Kidney (tissue), 14 donors: ENCODE data around the gene HOTAIR. TPM values are rescaled to one million over a fixed set of nuclear protein-coding genes. Genes with fewer than 3 reads are reported as not detected.

Experiments used
- DNase-seq, 5 donors: peaks; one replicate each; pipeline ENCODE4 v3.0.0-alpha.2; 2013 to 2020
- FAIRE-seq: peaks from 2 replicates; lab custom pipeline; 2012; peaks lifted over from hg19 to GRCh38; lab: Jason Lieb, UNC
- H3K27ac ChIP-seq, 2 donors: one replicate each; pipeline ENCODE4 v1.7.0; 2013; ENCODE audit warnings: low read depth in 2 of 2, low read length in 2 of 2, inconsistent platforms in 1 of 2
- H3K27me3 ChIP-seq: one replicate; pipeline ENCODE4 v1.7.1; 2013; ENCODE audit warnings: low read length, inconsistent platforms; ENCODE audit not compliant: control insufficient read depth, insufficient read depth
- H3K36me3 ChIP-seq, 3 donors: one replicate each; pipeline versions ENCODE4 v1.7.0 to v1.7.1; 2013; ENCODE audit warnings: low read length in 3 of 3, control low read depth in 1 of 3, inconsistent platforms in 1 of 3; ENCODE audit not compliant: insufficient read depth in 3 of 3, control insufficient read depth in 2 of 3
- H3K4me1 ChIP-seq, 3 donors: one replicate each; pipeline versions ENCODE4 v1.7.0 to v1.7.1; 2013; ENCODE audit warnings: low read length in 3 of 3, inconsistent platforms in 1 of 3, low read depth in 1 of 3; ENCODE audit not compliant: control insufficient read depth in 2 of 3, insufficient read depth in 2 of 3
- H3K4me3 ChIP-seq, 3 donors: one replicate each; pipeline versions ENCODE4 v1.7.0 to v1.8.1; 2013; ENCODE audit warnings: low read length in 3 of 3, control low read depth in 1 of 3, inconsistent platforms in 1 of 3
- H3K9ac ChIP-seq, 3 donors: one replicate each; pipeline versions ENCODE4 v1.7.0 to v1.7.1; 2013; ENCODE audit warnings: low read length in 3 of 3, control low read depth in 1 of 3, inconsistent platforms in 1 of 3
- H3K9me3 ChIP-seq, 3 donors: one replicate each; pipeline versions ENCODE4 v1.7.0 to v1.7.1; 2013; ENCODE audit warnings: low read length in 3 of 3, control low read depth in 1 of 3, inconsistent platforms in 1 of 3; ENCODE audit not compliant: control insufficient read depth in 2 of 3, insufficient read depth in 1 of 3
- intact Hi-C: fragments of 100-400 bp; cut with DNase I; formaldehyde crosslinking; loops from one replicate; pipeline ENCODE4 v1.11.1; 2022
- polyA plus RNA-seq: library from polyadenylated mRNA; stranded (reverse); fragments of 350-450 nt; fragmentation: Illumina TruSeq; extraction: RNeasy Lipid Tissue Mini Kit (QIAGEN cat#74804); gene quantifications from one replicate; pipeline ENCODE4 v1.2.3, GENCODE V29; 2014; ENCODE audit warnings: low read depth, low replicate concordance; ENCODE audit not compliant: insufficient read depth
- total RNA-seq: library from RNA; stranded (reverse); fragmentation: NEBNext Ultra II Directional; extraction: Animal tissue kit (Norgen Biotek cat#: 25700); gene quantifications from one replicate; pipeline ENCODE4 v1.2.1, GENCODE V29; 2021
- TF ChIP-seq, protein P1 (sequence below): IDR thresholded peaks from 3 replicates; pipeline ENCODE4 v1.5.1; 2012; ENCODE audit warnings: mild to moderate bottlenecking, moderate library complexity, borderline replicate concordance; ENCODE audit not compliant: insufficient read depth; ENCODE audit errors: extremely low read depth
- donor health status: control.
- donor health status: control.
- donor health status: control.
- donor health status: control.
- donor health status: control.
- donor health status: DM: yes; HTN: yes; CAD: no.
- donor health status: Normal renal cell carcinoma (clear cell type).

HOTAIR gene
- total and polyA plus RNA-seq, 2 donors from 2014 or later = 0.52 to 0.76 TPM

DNA sequence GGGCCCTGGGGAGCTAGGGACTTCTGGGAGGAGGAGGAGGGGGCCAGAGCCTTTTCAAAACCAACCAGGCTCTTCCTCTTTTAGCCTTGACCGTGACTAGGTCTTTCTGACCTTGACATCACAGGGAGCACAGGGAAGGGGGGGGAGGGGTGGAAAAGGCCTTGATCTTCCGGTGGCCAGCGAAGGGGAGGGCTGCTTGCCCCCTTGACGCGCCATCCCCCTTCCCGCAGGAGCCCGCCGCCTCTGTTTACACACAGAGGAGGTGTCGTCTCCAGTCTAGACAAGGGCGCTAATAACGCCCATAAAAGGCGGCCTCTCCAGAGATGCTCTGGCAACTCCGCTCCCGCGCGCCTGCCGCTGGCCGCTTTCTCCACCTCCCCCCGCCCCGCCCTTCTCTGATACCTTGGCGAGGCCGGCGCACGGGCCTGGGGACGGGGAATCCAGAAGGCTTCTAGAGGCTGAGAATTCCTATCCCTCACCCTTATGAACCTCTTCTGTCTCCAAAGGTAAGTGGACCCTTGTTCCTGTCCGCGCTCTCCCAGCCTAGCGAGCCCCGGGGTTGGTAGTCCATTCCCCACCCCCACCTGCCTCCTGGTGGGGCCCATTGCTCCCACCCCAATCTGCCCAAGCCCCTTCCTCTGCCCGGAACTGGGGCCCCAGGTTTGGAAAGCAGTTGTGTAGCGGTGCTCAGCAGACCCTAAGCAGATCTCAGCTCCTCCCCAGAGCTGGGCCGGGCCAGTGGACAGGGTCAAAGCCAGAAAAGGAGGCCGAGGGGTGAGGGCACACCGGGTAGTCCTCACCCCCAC lies 24.9 kb downstream of the HOTAIR start:
- no peaks in the 10 kb centered on the region for H3K9me3 ChIP-seq
- peaks cover 82% of the 10 kb centered on the region for H3K27me3 ChIP-seq
- intact Hi-C loops = no loop called here
- H3K36me3 ChIP-seq = no peaks in the 10 kb centered on the region
- H3K4me1 ChIP-seq = no peaks in the 10 kb centered on the region
- no peak overlapping the region for H3K27ac ChIP-seq
- H3K9ac ChIP-seq = no peak overlapping the region
- no peak for DNase-seq
- no peak for FAIRE-seq
- H3K4me3 ChIP-seq = no peak overlapping the region
- TF ChIP-seq, protein P1, sequence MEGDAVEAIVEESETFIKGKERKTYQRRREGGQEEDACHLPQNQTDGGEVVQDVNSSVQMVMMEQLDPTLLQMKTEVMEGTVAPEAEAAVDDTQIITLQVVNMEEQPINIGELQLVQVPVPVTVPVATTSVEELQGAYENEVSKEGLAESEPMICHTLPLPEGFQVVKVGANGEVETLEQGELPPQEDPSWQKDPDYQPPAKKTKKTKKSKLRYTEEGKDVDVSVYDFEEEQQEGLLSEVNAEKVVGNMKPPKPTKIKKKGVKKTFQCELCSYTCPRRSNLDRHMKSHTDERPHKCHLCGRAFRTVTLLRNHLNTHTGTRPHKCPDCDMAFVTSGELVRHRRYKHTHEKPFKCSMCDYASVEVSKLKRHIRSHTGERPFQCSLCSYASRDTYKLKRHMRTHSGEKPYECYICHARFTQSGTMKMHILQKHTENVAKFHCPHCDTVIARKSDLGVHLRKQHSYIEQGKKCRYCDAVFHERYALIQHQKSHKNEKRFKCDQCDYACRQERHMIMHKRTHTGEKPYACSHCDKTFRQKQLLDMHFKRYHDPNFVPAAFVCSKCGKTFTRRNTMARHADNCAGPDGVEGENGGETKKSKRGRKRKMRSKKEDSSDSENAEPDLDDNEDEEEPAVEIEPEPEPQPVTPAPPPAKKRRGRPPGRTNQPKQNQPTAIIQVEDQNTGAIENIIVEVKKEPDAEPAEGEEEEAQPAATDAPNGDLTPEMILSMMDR = no peak

DNA sequence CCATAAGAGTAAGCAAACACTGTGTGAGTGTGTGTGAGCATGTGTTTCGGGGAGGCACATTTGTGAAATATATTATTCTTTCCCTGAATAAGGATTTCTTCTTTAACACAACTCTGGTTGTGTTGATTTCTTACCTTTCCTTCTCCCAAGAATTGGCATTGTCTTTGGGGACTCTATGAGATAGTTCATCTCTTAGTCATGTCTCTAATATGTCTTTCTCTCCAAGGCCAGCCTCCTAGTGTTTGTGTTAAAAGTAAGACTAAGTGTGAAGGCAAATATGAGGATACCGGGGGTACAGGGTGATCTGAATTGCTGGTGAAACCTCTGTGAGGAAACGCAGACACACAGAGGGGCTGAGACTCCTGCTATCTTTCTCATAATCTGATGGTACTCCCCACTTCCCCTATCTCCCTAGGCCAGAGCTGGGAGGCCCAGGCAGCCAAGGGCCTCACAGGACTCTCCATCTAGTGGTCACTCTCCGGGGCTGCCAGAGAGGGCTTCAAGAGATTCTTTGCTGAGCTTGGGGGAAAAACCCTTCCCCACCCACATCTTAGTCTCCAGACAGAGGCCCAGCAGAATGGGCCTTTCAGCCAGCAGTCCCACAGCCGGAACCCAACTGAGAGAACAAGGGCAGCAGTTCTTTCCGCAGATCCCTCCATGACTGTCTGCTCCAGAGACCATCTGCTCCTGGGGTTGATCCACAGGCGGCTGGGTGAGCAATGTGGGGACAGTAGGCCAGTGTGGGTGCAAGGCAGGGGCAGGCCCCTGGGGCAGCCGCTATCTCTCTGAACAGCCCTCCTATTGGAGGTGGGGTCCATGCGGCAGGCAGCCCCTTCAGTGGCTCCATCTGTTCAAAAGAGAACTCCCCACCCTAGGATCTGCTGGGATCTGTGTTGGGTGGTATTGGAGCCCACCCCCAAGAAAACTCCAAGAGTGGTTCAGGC lies 25.8 kb downstream of the HOTAIR start:
- TF ChIP-seq, protein P1 = no peak
- FAIRE-seq (no peak), DNase-seq (no peak)
- Histone ChIP-seq H3K9me3 (no peaks in the 10 kb centered on the region), H3K36me3 (no peaks in the 10 kb centered on the region), H3K9ac (no peak overlapping the region), H3K4me1 (no peaks in the 10 kb centered on the region), H3K4me3 (no peak overlapping the region), H3K27ac (no peak overlapping the region), H3K27me3 (peaks cover 85% of the 10 kb centered on the region)
- intact Hi-C loops = no loop called here

DNA sequence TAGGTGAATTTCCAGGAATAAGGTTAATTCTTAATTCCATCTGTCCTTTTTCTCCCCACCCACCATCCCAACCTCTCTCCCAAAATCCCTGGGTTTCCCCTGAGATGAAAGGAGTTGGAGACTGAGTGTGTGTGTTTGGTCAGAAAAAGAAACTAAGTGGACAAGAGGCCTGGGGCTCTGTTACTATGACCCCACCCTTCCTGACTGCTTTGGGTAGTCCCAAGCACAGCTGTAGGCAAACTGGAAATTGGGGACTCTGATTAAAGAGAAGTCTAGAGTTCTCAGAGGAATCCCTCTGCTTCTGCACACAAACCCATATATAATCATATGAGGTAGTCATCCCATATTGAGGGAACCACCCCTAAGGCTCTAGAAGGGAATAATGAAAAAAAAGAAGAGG lies 27.0 kb downstream of the HOTAIR start:
- Histone ChIP-seq H3K4me3 (no peak overlapping the region), H3K4me1 (no peaks in the 10 kb centered on the region), H3K36me3 (no peaks in the 10 kb centered on the region), H3K27ac (no peak overlapping the region), H3K9ac (no peak overlapping the region), H3K9me3 (no peaks in the 10 kb centered on the region), H3K27me3 (peaks cover 88% of the 10 kb centered on the region)
- TF ChIP-seq, protein P1 = no peak
- FAIRE-seq = no peak
- DNase-seq = no peak
- intact Hi-C loops = no loop called here
